Esophagus squamous epithelium (tissue), 4 donors: ENCODE data around the gene C1orf21.

Experiments used
- POLR2A ChIP-seq, 4 donors: fragments of 450-650 bp; IDR thresholded peaks; one replicate each; pipeline ENCODE4 v1.6.1; 2017; ENCODE audit warnings: antibody characterized with exemption in 4 of 4, mild to moderate bottlenecking in 4 of 4, moderate library complexity in 3 of 4
- TF ChIP-seq, protein P1 (sequence below), 6 experiments: fragments of 450-650 bp in 4 of 6; fragments of 200-600 bp in 2 of 6; sonication (generic) in 2 of 6; IDR thresholded peaks; one replicate each; pipeline ENCODE4 v1.5.1; 2016 to 2019; ENCODE audit warnings: antibody characterized with exemption in 6 of 6, mild to moderate bottlenecking in 4 of 6, moderate library complexity in 4 of 6

DNA sequence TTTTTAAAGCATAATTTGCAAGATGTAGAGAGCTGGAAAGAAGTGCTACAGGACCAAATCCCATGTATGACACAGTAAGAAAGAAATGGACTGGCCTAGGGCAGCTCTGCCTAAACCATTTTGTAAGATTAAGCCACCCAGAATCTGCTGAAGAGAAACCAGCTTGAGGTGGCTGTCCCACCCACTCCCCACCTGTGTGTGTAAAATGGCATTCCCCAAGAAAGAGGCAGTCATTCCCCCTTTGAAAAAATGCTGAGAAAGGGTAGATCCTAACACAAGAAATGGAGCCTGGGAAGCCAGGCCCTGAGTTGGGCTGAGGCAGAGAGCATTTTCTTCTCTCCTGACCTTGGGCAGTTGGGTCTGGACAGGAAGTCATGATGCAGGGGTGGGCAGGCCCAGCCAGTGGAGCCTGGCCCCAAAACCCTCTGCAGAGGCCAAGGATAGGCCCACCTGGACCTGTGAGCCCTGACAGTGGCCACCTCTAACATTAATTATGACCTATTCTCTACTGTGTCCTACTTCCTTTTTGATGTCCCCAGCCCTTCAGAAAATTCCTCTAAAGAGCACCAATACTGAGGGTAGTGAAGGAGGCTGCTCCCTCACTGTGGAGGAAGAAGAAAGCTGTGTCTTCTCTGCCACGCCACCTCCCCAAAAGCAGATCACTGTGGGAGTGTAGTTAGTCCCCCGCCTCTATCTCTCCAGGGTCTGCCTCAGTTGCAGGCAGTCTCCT, 273.8 kb downstream of the C1orf21 start:
- TF ChIP-seq, protein P1, sequence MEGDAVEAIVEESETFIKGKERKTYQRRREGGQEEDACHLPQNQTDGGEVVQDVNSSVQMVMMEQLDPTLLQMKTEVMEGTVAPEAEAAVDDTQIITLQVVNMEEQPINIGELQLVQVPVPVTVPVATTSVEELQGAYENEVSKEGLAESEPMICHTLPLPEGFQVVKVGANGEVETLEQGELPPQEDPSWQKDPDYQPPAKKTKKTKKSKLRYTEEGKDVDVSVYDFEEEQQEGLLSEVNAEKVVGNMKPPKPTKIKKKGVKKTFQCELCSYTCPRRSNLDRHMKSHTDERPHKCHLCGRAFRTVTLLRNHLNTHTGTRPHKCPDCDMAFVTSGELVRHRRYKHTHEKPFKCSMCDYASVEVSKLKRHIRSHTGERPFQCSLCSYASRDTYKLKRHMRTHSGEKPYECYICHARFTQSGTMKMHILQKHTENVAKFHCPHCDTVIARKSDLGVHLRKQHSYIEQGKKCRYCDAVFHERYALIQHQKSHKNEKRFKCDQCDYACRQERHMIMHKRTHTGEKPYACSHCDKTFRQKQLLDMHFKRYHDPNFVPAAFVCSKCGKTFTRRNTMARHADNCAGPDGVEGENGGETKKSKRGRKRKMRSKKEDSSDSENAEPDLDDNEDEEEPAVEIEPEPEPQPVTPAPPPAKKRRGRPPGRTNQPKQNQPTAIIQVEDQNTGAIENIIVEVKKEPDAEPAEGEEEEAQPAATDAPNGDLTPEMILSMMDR (IDR thresholded peaks at IDR 0.05): no peak
- no peak for TF ChIP-seq POLR2A (IDR thresholded peaks at IDR 0.05)
